PFSK-1 (cell line): ENCODE measurements around the gene CSTA.

Experiments used
- FOXP2 ChIP-seq: optimal IDR thresholded peaks from 2 replicates; pipeline ENCODE3; 2011; ENCODE audit warnings: borderline replicate concordance, control low read depth, inconsistent platforms; ENCODE audit not compliant: insufficient read depth; ENCODE audit errors: extremely low read length, extremely low read depth
- POLR2AphosphoS5 ChIP-seq: IDR thresholded peaks from 2 replicates; pipeline ENCODE4 v1.6.1; 2012; ENCODE audit warnings: low read depth, mild to moderate bottlenecking, control low read depth, low read length, moderate library complexity
- SIN3A ChIP-seq: IDR thresholded peaks from 2 replicates; pipeline ENCODE4 v1.6.1; 2012; ENCODE audit warnings: mild to moderate bottlenecking, low read length, moderate library complexity, borderline replicate concordance; ENCODE audit not compliant: insufficient read depth
- TAF1 ChIP-seq: IDR thresholded peaks from 2 replicates; pipeline ENCODE4 v1.6.1; 2012; ENCODE audit warnings: low read length, control low read depth, borderline replicate concordance; ENCODE audit not compliant: insufficient read depth
- TF ChIP-seq, protein P1 (sequence below), 2 experiments: IDR thresholded peaks; 2 replicates each; pipeline versions ENCODE4 v1.6.1 to v1.8.0; 2011 to 2012; ENCODE audit warnings: low read depth in 2 of 2, low read length in 2 of 2, control low read depth in 1 of 2, inconsistent platforms in 1 of 2, mild to moderate bottlenecking in 1 of 2, moderate library complexity in 1 of 2; ENCODE audit not compliant: insufficient read depth in 1 of 2

Gene CSTA

GRCh38 chr3:122365073-122365472 lies 40.0 kb downstream of the CSTA start:
- TF ChIP-seq, protein P1, sequence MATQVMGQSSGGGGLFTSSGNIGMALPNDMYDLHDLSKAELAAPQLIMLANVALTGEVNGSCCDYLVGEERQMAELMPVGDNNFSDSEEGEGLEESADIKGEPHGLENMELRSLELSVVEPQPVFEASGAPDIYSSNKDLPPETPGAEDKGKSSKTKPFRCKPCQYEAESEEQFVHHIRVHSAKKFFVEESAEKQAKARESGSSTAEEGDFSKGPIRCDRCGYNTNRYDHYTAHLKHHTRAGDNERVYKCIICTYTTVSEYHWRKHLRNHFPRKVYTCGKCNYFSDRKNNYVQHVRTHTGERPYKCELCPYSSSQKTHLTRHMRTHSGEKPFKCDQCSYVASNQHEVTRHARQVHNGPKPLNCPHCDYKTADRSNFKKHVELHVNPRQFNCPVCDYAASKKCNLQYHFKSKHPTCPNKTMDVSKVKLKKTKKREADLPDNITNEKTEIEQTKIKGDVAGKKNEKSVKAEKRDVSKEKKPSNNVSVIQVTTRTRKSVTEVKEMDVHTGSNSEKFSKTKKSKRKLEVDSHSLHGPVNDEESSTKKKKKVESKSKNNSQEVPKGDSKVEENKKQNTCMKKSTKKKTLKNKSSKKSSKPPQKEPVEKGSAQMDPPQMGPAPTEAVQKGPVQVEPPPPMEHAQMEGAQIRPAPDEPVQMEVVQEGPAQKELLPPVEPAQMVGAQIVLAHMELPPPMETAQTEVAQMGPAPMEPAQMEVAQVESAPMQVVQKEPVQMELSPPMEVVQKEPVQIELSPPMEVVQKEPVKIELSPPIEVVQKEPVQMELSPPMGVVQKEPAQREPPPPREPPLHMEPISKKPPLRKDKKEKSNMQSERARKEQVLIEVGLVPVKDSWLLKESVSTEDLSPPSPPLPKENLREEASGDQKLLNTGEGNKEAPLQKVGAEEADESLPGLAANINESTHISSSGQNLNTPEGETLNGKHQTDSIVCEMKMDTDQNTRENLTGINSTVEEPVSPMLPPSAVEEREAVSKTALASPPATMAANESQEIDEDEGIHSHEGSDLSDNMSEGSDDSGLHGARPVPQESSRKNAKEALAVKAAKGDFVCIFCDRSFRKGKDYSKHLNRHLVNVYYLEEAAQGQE (IDR thresholded peaks at IDR 0.05; ENCODE audit: insufficient read depth in 1 of 2, low read depth in 2 of 2, low read length in 2 of 2): no peak
- no peak for TF ChIP-seq POLR2AphosphoS5
- TF ChIP-seq SIN3A: no peak
- no peak for TF ChIP-seq FOXP2
- no peak for TF ChIP-seq TAF1

- no peak for TF ChIP-seq SIN3A
- TF ChIP-seq TAF1: no peak
- TF ChIP-seq POLR2AphosphoS5: no peak
- TF ChIP-seq, protein P1 (IDR thresholded peaks at IDR 0.05; ENCODE audit: insufficient read depth in 1 of 2, low read depth in 2 of 2, low read length in 2 of 2): no peak
- no peak for TF ChIP-seq FOXP2
Observed at GRCh38 chr3:122366379-122366749, 41.3 kb downstream of the CSTA start.

DNA sequence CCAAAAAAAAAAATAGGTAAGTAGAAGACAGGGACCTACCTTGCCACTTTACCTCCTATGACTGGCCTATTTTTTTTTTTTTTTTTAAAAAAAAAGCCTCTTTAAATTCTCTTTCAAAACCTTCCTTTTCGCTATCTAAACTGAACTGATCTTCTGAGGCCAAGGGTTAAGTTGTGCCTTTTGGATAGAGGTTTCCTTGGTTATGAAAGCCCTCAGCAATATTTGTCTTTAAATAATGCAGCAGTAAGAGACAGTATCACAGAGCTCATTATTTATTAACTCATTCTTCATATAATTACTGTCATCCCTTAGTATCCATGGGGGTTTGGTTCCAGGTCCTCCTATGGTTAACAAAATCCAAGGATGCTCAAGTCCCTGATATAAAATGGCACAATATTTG lies 49.0 kb downstream of the CSTA start:
- no peak for TF ChIP-seq TAF1
- TF ChIP-seq FOXP2: no peak
- TF ChIP-seq, protein P1 (IDR thresholded peaks at IDR 0.05; ENCODE audit: insufficient read depth in 1 of 2, low read depth in 2 of 2, low read length in 2 of 2): no peak
- TF ChIP-seq POLR2AphosphoS5: no peak
- no peak for TF ChIP-seq SIN3A

GRCh38 chr3:122377975-122378374 lies 52.9 kb downstream of the CSTA start:
- TF ChIP-seq POLR2AphosphoS5: no peak
- TF ChIP-seq, protein P1 (IDR thresholded peaks at IDR 0.05; ENCODE audit: insufficient read depth in 1 of 2, low read depth in 2 of 2, low read length in 2 of 2): no peak
- no peak for TF ChIP-seq TAF1
- TF ChIP-seq FOXP2: no peak

DNA sequence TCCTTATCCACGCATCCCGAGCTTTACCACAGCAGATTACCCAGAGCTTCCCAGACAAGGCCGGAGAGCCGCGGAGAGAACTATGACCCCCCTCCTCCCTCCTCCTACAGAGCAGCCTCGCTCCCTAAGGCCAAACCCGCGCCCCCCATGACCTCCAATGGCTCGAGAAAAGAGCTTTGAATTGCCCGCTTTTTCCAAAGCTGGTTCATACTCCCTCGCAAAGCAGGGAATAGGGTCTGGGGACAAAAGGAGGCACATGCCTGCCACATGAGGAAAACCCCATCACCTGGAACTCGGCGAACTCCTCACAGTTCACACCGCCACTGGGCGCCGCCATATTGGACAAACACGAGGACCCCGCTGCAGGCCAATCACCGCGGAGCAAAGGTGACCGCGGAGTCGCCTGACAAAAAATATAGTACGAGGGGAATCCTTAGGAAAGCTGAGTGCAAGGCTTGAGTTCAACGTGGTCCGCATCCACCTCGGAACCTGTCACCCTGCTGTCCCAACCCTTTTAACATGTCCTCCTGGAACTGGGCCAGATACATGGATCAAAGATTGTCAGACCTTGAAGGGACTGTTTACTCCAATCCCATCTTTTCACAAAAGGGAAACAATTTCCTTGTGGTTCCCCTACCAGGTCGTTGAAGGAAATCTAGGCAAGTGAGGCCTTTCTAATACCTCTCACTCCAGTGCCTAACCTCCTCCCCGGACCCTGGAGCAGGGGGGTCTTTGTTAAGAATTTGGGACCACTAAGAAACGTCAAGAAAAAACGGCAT lies 58.0 kb downstream of the CSTA start, which contains the start of gene MIX23:
TSS of gene MIX23 (minus strand) at position 344 of the 779 bp plus-strand sequence. CDS start at position 337, 7 bp downstream.
- no peak for TF ChIP-seq FOXP2
- TF ChIP-seq POLR2AphosphoS5: peak; percentile 70
- TF ChIP-seq, protein P1 (IDR thresholded peaks at IDR 0.05; ENCODE audit: insufficient read depth in 1 of 2, low read depth in 2 of 2, low read length in 2 of 2): no peak
- peak; percentile 94 for TF ChIP-seq TAF1
